Fibroblast of lung (primary cell): ENCODE data around the gene ANKRD28. TPM values are rescaled to one million over a fixed set of nuclear protein-coding genes. Genes with fewer than 3 reads are reported as not detected.
A peak's percentile ranks its signal among the peaks of the same experiment; 100 is the strongest.

ENCODE experiments used
- DNase-seq, 2 donors: peaks; one replicate each; pipeline versions ENCODE4 v3.0.0 to v3.0.0-alpha.2; 2010; ENCODE audit warnings: low read depth in 2 of 2
- H2AFZ ChIP-seq: 2 replicates; pipeline ENCODE4 v1.5.1; 2012; ENCODE audit warnings: low read length, control low read depth, inconsistent platforms
- H3K27ac ChIP-seq: 2 replicates; pipeline ENCODE4 v1.5.1; 2011; ENCODE audit warnings: low read length, control low read depth; ENCODE audit not compliant: insufficient read depth
- H3K27me3 ChIP-seq: 2 replicates; pipeline ENCODE4 v1.5.1; 2011; ENCODE audit warnings: mild to moderate bottlenecking, low read length; ENCODE audit not compliant: control insufficient read depth, insufficient read depth
- H3K36me3 ChIP-seq: 2 replicates; pipeline ENCODE4 v1.5.1; 2011; ENCODE audit warnings: low read length; ENCODE audit not compliant: control insufficient read depth, insufficient read depth
- H3K4me1 ChIP-seq: 2 replicates; pipeline ENCODE4 v1.5.1; 2011; ENCODE audit warnings: low read length; ENCODE audit not compliant: control insufficient read depth, insufficient read depth; ENCODE audit errors: extremely low read depth
- H3K4me2 ChIP-seq: 2 replicates; pipeline ENCODE4 v1.5.1; 2011; ENCODE audit warnings: low read length, control low read depth; ENCODE audit not compliant: insufficient read depth; ENCODE audit errors: extremely low read depth
- H3K4me3 ChIP-seq, 4 experiments: fragments of 200-600 bp in 1 of 4; sonication (generic) in 1 of 4; replicated peaks in 1 of 4; 2 replicates each; pipeline ENCODE4 v1.5.1; 2011 to 2016; ENCODE audit warnings: low read length in 4 of 4, low read depth in 3 of 4, mild to moderate bottlenecking in 3 of 4, control low read depth in 2 of 4, inconsistent platforms in 1 of 4, mixed read lengths in 1 of 4; ENCODE audit not compliant: insufficient read depth in 1 of 4; ENCODE audit errors: control extremely low read depth in 1 of 4
- H3K79me2 ChIP-seq: 2 replicates; pipeline ENCODE4 v1.5.1; 2012; ENCODE audit warnings: mild to moderate bottlenecking, low read length, inconsistent platforms; ENCODE audit not compliant: control insufficient read depth, insufficient read depth
- H3K9ac ChIP-seq: 2 replicates; pipeline ENCODE4 v1.5.1; 2011; ENCODE audit warnings: mild to moderate bottlenecking, low read length, control low read depth; ENCODE audit not compliant: insufficient read depth
- H3K9me3 ChIP-seq: 2 replicates; pipeline ENCODE4 v1.5.1; 2012; ENCODE audit warnings: low read depth, low read length; ENCODE audit not compliant: control insufficient read depth, insufficient read depth
- H4K20me1 ChIP-seq: 2 replicates; pipeline ENCODE4 v1.5.1; 2011; ENCODE audit warnings: low read length; ENCODE audit not compliant: control insufficient read depth, insufficient read depth; ENCODE audit errors: extremely low read depth
- EZH2 ChIP-seq: IDR thresholded peaks from 2 replicates; pipeline ENCODE4 v1.5.1; 2012; ENCODE audit warnings: low read length, control low read depth, mild to moderate bottlenecking; ENCODE audit errors: missing control alignments
- polyA plus RNA-seq, 2 donors: library from polyadenylated mRNA; depleted of rRNA in 1 of 2; stranded (reverse) in 1 of 2; unstranded in 1 of 2; fragments of >200 nt; gene quantifications; 2 replicates each; pipeline ENCODE4 v1.2.1, GENCODE V29; 2011 to 2012; ENCODE audit warnings: missing spikeins in 1 of 2
- total RNA-seq: library from RNA; depleted of rRNA; stranded (reverse); fragments of >200 nt; gene quantifications from 2 replicates; pipeline ENCODE4 v1.2.1, GENCODE V29; 2014
- TF ChIP-seq, protein P1 (sequence below), 2 donors: IDR thresholded peaks in 1 of 2; conservative IDR thresholded peaks in 1 of 2; 1 replicate in 1 of 2; 2 replicates in 1 of 2; pipeline ENCODE4 v1.5.1; 2011 to 2012; ENCODE audit warnings: low read length in 2 of 2, control low read depth in 1 of 2, inconsistent platforms in 1 of 2, low read depth in 1 of 2, mild to moderate bottlenecking in 1 of 2

ANKRD28 gene
- total and polyA plus RNA-seq, 2 donors (not counting 1 experiment from before 2014, with no cell fraction given) = 82.3 to 222 TPM

- Histone ChIP-seq H3K36me3 (peaks cover 8% of the 10 kb centered on the region), H3K9me3 (no peaks in the 10 kb centered on the region)
Measured at GRCh38 chr3:15787526-15787925, 10.3 kb downstream of the ANKRD28 start.

GRCh38 chr3:15783361-15783969 is 14.3 kb downstream of the ANKRD28 start:
- Histone ChIP-seq H3K9ac (no peak overlapping the region), H3K79me2 (peaks cover 99% of the 10 kb centered on the region), H3K9me3 (no peaks in the 10 kb centered on the region), H3K4me3 (peak overlapping the region in 1 of 4 experiments; percentile 20), H3K27me3 (no peaks in the 10 kb centered on the region), H4K20me1 (no peaks in the 10 kb centered on the region), H3K27ac (peak overlapping the region; percentile 48), H3K36me3 (peaks cover 4% of the 10 kb centered on the region), H3K4me1 (no peaks in the 10 kb centered on the region), H2AFZ (no peak overlapping the region), H3K4me2 (peak overlapping the region; percentile 51)
- no peak for TF ChIP-seq EZH2
- TF ChIP-seq, protein P1, sequence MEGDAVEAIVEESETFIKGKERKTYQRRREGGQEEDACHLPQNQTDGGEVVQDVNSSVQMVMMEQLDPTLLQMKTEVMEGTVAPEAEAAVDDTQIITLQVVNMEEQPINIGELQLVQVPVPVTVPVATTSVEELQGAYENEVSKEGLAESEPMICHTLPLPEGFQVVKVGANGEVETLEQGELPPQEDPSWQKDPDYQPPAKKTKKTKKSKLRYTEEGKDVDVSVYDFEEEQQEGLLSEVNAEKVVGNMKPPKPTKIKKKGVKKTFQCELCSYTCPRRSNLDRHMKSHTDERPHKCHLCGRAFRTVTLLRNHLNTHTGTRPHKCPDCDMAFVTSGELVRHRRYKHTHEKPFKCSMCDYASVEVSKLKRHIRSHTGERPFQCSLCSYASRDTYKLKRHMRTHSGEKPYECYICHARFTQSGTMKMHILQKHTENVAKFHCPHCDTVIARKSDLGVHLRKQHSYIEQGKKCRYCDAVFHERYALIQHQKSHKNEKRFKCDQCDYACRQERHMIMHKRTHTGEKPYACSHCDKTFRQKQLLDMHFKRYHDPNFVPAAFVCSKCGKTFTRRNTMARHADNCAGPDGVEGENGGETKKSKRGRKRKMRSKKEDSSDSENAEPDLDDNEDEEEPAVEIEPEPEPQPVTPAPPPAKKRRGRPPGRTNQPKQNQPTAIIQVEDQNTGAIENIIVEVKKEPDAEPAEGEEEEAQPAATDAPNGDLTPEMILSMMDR (conservative IDR thresholded peaks at IDR 0.05 in 1 of 2, IDR thresholded peaks at IDR 0.05 in 1 of 2; ENCODE audit: low read depth in 1 of 2, low read length in 2 of 2) = no peak
- DNase-seq = peak; percentile 76 to 91

More at GRCh38 chr3:15787526-15787925, 10.3 kb downstream of the ANKRD28 start:
- no peak for TF ChIP-seq EZH2
- TF ChIP-seq, protein P1 (conservative IDR thresholded peaks at IDR 0.05 in 1 of 2, IDR thresholded peaks at IDR 0.05 in 1 of 2; ENCODE audit: low read depth in 1 of 2, low read length in 2 of 2) = no peak
- DNase-seq = no peak
- no peak overlapping the region for H3K27ac ChIP-seq
- H2AFZ ChIP-seq = no peak overlapping the region
- no peak overlapping the region for H3K9ac ChIP-seq
- peaks cover 100% of the 10 kb centered on the region for H3K79me2 ChIP-seq
- H4K20me1 ChIP-seq = no peaks in the 10 kb centered on the region
- no peak overlapping the region for H3K4me2 ChIP-seq
- H3K27me3 ChIP-seq = no peaks in the 10 kb centered on the region
- no peaks in the 10 kb centered on the region for H3K4me1 ChIP-seq
- H3K4me3 ChIP-seq = no peak overlapping the region

- H3K79me2 ChIP-seq = peaks cover 99% of the 10 kb centered on the region
- H4K20me1 ChIP-seq = no peaks in the 10 kb centered on the region
- no peak for TF ChIP-seq EZH2
- TF ChIP-seq, protein P1 (conservative IDR thresholded peaks at IDR 0.05 in 1 of 2, IDR thresholded peaks at IDR 0.05 in 1 of 2; ENCODE audit: low read depth in 1 of 2, low read length in 2 of 2) = no peak
- H3K9ac ChIP-seq = no peak overlapping the region
- peak overlapping the region; percentile 48 for H3K27ac ChIP-seq
- H3K27me3 ChIP-seq = no peaks in the 10 kb centered on the region
- H3K4me2 ChIP-seq = peak overlapping the region; percentile 51
- H3K4me3 ChIP-seq = peak overlapping the region in 1 of 4 experiments; percentile 33
- DNase-seq = no peak
- H2AFZ ChIP-seq = no peak overlapping the region
- H3K4me1 ChIP-seq = no peaks in the 10 kb centered on the region
- peaks cover 3% of the 10 kb centered on the region for H3K36me3 ChIP-seq
- no peaks in the 10 kb centered on the region for H3K9me3 ChIP-seq
Measured at GRCh38 chr3:15782429-15782828, 15.3 kb downstream of the ANKRD28 start.
